NK-92 (cell line): ENCODE measurements around the gene MAPKAP1.

Experiments used
- DNase-seq: peaks from one replicate; lab custom pipeline; 2025; ENCODE audit not compliant: unreplicated experiment; lab: John Stamatoyannopoulos, UW

MAPKAP1 gene

DNA sequence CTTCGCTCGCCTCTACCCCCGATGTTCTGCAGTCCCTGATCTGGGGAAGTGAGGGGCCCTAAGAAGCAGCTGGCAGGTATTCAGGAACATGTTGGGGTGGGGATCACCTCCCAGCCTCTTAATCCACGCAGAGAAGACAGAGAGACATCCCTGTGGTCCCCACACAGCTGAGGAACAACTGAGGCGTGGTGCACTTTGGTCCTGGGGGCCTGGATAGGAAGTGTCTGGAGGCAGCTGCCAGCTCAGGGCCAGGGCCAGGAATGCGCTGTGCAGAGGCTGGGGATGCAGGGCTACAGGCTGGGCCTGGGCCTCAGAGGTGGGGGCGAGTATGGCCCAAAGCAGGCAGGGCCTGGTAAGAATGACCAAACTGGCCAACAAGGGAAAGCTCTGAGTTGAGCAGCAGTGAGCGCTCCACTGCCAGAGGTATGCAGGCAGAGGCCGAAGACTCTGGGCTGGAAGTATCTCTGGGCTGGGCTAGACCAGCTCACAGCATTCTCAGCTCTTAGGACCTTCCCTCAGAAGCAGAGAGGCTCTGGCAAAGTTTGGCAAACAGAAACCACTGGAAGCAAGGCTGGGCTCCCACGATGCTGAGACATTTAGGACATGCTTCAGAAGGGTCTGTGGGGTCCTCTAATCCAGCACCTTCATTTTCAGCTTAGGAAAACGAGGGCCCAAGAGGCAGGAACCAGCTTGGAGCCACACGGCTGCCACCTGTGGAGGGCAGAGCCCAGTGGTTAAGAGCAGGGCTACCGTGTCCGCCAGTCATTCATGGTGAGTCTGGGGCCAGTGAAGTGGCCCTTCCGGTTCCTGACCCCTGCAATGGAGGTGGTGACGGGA, 271.0 kb downstream of the MAPKAP1 start:
- no peak for DNase-seq

DNA sequence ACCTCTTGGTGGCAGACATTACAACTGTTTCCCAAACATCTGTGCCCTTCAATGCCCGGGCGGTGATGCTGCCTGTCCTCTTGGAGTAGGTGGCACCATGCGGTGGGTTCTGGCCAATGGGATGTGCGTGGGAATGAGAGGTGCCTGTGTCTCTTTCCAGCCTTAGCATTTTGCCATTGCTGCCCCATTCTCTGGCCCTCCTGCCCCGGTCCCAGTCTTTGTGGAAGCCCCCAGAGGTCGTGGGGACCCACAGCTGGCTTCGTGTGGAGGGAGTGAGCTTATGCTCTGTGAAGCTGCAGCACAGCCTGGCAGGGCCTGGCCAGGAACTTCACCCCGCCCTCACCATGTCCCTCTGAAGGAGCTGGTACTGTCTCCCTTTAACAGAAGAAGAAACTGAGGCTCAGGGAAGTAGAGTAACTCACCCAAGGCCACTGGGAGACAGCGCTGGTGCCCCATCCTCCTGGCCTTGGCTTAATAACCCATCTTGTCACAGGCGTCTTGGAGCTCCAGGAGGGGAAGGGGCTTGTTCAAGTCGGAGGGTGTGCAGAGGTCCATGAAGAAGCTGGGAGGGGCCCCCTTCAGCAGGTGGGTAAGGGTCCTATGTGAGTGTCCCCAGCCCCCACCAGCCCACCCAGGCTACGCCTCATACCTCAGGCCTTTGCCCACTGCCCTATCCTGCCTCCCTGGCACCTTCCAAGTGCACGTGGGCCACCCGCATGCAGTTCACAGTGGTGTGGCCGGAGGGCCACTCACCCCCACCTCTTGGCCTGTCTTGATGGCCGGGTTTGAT, 271.8 kb downstream of the MAPKAP1 start:
- DNase-seq: no peak

- no peak for DNase-seq
Measured at GRCh38 chr9:125433461-125434011, 273.5 kb downstream of the MAPKAP1 start.

DNA sequence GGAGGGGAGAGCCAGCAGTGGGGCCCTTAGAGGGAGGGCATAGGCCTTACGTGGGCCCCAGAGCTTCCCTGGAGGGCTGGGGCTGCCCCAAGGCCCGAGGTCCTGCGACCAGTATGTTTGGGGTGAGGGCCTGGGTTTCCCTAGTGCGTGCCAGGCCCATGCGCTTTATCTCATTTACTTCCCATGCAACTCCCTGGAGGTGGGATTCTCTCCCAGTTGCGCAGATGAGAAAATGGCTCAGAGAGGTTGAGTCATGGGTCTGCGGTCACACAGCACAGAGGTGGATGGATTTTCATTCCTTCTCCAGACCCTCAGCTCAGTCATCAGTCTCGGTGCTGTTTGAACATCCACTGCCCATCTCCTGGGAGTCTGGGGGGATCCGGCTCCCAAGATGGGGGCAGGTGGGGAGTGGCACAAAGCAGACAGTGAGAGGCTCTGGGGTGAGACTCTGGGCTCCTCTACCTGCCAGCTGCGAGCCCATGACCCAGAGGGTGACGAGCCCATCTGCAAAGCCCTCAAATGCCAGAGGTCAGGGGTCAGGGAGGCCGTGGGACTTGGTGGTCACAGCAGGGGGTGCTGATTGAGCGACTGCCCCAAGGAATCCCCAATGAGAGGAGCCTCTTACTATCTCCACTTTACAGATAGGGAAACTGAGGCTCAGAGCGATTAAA, 274.2 kb downstream of the MAPKAP1 start:
- no peak for DNase-seq

DNA sequence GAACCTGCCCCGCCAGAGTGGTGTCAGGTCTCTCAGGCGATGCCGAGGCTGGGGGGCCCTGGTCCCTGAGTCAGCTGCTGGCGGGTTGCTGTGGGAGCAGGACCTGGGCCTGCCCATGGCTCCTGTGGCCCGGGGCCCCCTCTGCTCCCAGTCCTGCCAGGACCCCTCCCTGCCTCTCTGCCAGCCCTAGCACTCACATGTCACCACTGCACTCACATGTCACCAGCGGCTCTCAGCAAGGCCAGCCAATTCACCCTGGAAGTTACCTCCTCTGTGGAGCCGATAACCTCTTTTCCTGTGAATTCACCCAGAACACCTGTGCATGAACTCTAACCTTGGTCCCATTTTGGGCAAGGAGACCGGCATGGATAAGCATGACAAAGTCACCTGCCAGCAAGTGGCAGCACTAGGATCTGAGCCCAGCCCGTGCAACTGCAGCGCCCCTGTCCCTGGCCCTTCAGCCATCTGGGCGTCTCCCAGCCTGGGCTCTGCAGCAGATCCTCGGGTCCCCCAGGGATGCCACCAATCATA, 275.2 kb downstream of the MAPKAP1 start:
- no peak for DNase-seq

- DNase-seq: no peak
Measured at GRCh38 chr9:125431012-125431305, 276.0 kb downstream of the MAPKAP1 start.

DNA sequence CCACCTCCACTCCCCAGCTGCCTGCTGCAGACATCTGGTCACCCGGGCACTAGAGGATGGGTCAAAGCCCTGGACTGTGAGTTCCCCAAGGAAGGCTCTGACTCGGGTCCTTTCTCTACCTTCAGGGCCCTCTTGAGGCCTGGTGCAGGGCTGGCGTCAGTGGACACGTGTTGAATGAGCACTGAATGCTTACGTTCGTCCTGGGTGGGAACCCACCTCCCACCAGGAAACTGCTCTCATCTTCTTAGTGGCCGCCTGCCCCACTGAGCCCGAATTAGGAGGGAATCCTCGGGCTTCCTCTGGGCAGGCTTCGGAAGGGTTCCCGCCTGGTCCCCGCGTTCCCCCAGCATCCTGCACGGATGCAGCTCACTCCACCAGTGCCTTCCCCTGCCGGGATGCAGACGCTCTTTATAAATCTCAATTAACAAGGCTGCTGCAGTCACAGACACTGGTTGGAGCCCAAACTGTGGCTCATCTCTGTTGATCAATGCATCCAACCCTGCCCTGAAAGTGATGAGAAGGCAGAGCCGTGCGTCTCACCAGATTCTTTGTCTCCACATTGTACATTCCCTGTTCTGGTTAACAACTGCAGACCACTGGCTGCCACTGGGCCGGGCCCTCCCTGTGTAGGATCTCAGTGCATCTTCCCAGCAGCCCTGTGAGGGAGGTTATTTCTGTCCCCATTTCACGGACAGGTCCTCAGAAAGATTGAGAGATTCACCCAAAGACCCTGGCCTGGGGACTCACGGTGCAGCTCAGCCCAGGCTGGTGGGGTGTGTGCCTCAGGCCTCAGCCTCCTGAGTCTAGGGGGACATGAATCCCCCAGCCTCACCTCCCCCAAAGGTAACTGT, 276.6 kb downstream of the MAPKAP1 start:
- DNase-seq: no peak

DNA sequence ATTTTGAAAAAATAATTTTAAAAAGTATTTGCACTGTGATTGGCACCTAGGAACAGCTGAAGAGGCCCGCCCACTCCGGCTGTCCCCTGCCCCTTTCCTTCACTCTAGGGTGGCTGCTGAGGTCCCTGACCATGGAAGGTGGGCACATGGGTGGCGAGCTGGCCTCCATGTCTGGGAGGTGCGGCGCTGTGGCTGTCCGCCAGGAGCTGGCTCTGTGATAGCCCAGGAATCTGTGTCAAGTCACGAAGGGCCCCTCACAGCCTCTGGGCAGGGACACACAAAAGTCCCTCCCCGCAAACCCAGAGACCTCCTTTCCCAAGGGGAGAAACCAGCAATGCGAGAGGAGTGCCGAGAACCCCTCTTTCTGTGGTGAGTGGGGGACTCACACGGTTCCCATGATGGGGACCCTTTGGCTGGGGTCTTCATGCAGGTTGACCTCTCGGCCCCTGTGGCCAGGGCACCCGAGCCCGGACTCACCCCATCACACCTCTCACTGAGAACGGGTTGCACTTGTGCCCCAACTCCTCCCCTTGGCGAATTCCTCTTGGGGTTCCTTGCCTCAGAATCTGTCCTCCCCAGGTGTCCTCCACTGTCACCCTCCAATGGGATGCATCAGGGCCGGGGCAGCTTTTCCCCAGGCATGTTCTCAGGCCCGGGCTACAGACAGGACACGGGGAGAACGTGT, 277.4 kb downstream of the MAPKAP1 start:
- DNase-seq: no peak

- DNase-seq: no peak
Measured at GRCh38 chr9:125428902-125429467, 278.0 kb downstream of the MAPKAP1 start.

DNA sequence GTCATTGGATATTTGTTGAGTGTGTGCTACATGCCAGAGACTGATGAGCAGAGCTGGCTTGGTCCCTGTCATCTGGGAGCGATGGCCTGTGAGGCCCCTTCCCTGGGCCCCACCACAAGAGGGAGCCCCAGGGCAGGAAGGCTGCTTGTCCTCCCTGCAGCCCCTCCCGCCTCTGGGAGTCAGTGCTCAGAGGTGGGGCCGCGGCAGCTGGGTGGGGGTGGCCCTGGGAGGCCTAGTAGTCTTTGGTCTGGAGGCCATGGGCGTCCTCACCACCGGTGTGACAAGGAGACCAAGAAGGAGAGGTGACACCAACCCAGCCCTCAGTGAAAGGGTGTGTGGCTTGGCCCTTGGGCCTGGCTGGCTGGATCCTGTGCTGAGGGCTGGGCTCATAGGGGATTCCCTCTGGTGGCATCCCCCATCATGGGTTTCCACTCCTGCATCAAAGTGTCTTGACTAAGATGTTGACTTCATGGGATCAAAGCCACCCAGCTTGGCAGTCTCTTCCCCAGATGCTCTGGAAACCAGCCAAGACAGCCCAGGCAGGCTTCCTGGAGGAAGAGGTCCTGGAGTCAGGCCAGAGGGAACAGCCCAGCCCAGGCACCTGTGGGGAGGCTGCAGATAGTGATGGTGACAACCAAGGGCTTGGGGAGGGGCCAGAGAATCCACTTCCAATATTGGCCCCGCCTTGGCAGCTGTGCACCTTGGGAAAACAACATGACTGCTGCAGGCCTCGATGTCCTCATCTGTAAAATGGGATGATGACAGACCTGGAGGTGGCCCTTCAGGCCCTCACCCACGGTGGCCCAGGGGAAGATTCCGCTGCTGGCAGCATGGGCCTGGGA, 278.7 kb downstream of the MAPKAP1 start:
- DNase-seq: no peak

GRCh38 chr9:125427556-125427955, 279.5 kb downstream of the MAPKAP1 start:
- DNase-seq: no peak

GRCh38 chr9:125426926-125427325, 280.1 kb downstream of the MAPKAP1 start:
- DNase-seq: no peak

- no peak for DNase-seq
Measured at GRCh38 chr9:125425901-125426515, 281.0 kb downstream of the MAPKAP1 start.

DNA sequence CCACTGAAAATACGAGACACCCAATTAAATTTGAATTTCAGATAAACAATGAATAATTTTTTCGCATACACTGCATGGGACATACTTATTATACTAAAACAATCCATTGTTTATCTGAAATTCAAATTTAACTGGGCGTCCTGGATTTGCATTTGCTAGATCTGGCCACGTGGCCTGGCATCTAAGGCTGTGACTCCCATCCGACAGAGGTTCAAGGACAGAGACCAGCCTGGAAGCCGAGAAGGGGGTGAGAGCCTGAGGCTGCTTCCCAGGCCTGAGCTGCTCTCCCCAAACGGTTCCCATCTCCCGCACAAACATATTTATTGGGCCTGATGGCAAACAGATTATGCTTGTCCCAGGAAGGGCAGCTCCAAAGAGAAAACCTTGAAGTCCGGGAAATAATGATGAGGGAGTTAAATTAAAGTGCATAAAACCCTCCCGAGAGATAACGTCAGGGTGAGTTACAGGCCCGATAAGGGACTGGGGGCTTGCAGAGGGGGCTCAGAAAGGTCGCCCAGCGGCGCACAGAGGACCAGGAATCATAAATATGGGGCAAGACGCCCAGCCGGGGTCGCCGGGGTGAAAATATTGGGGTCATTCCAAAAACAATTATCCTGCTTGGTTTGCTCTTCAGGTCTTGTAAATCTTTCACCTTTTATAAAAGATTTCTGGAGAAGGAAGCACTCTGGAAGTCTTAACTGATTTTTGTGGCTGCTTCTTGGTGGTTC, 281.7 kb downstream of the MAPKAP1 start:
- no peak for DNase-seq

DNA sequence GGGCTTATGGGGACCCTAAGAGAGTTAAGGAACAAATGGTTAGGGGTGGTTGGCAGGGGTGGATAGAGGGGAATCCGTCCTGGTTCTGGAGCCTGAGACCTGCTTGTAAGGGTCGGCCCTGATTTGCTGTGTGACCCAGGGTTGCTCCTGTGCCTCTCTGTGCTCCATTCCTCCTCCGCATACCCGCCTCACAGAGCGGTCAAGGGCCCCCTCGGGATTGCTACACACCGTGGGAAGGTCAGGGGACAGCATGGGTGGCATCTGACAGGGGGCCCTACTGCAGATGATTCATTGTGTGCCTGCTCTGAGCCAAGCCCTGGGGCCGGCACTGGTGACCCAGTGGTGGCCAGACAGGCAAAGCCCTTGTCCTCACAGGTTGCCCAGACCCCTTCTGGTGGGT, 283.0 kb downstream of the MAPKAP1 start:
- DNase-seq: no peak

- DNase-seq: no peak
Measured at GRCh38 chr9:125422853-125423252, 284.2 kb downstream of the MAPKAP1 start.

DNA sequence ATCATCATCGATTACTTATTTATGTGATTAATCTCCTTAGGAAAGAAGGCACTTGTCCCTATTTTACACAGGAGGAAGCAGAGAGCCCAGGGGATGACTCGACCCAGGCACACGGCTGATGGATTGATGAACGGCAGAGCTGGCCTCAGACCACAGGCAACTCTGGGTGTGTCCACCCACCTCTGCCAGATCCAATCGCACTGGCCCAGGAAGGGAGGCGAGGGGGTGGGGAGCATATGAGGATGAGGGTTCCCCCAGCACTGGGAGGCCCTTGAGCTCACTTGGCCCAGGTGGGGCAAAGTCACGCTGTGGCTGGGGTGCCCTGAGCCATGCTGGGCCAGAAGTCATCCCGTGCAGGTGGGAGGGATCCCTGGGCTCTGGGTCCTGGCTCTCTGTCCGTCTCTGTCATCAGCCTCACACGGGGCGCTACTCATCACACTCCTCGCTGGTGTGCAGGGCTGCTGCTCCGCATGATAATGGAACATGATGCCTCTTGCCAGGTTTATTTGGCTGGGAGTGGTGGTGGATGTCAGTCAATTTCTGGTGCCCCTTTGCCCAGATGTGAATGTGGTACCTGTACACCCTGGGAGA, 285.3 kb downstream of the MAPKAP1 start:
- DNase-seq: no peak
